Parathyroid adenoma (tissue), 2 donors: Measurements from ENCODE around the gene ABLIM1.
A peak's percentile ranks its signal among the peaks of the same experiment; 100 is the strongest.

Source experiments
- H2AFZ ChIP-seq: fragments of 300-600 bp; sonication (generic); one replicate; pipeline ENCODE4 v1.7.0; 2017; ENCODE audit warnings: antibody characterized with exemption, mild to moderate bottlenecking
- H3K27ac ChIP-seq: fragments of 300-600 bp; sonication (generic); one replicate; pipeline ENCODE4 v1.7.0; 2017
- H3K27me3 ChIP-seq: fragments of 300-600 bp; sonication (generic); one replicate; pipeline ENCODE4 v1.7.0; 2017; ENCODE audit warnings: low read length; ENCODE audit not compliant: control insufficient read depth, insufficient read depth
- H3K36me3 ChIP-seq: fragments of 300-600 bp; sonication (generic); one replicate; pipeline ENCODE4 v1.7.0; 2017; ENCODE audit warnings: low read length; ENCODE audit not compliant: control insufficient read depth, insufficient read depth
- H3K4me1 ChIP-seq: fragments of 300-600 bp; sonication (generic); one replicate; pipeline ENCODE4 v1.7.0; 2017; ENCODE audit warnings: control low read depth
- H3K4me2 ChIP-seq: fragments of 300-600 bp; sonication (generic); one replicate; pipeline ENCODE4 v1.7.0; 2017; ENCODE audit warnings: low read length
- H3K4me3 ChIP-seq: fragments of 300-600 bp; sonication (generic); one replicate; pipeline ENCODE4 v1.7.0; 2017; ENCODE audit warnings: low read depth, low read length
- H3K79me2 ChIP-seq: fragments of 300-600 bp; sonication (generic); one replicate; pipeline ENCODE4 v1.7.0; 2017; ENCODE audit warnings: control low read depth
- H3K9ac ChIP-seq: fragments of 300-600 bp; sonication (generic); one replicate; pipeline ENCODE4 v1.7.0; 2017; ENCODE audit warnings: mild to moderate bottlenecking
- H3K9me3 ChIP-seq: fragments of 300-600 bp; sonication (generic); one replicate; pipeline ENCODE4 v1.7.0; 2017; ENCODE audit warnings: low read length; ENCODE audit not compliant: control insufficient read depth
- TF ChIP-seq, protein P1 (sequence below): fragments of 300-600 bp; sonication (generic); IDR thresholded peaks from one replicate; pipeline ENCODE4 v1.7.0; 2017; ENCODE audit warnings: antibody characterized with exemption, mild to moderate bottlenecking
- donor health status: primary hyperparathyroidism.

The ABLIM1 gene

DNA sequence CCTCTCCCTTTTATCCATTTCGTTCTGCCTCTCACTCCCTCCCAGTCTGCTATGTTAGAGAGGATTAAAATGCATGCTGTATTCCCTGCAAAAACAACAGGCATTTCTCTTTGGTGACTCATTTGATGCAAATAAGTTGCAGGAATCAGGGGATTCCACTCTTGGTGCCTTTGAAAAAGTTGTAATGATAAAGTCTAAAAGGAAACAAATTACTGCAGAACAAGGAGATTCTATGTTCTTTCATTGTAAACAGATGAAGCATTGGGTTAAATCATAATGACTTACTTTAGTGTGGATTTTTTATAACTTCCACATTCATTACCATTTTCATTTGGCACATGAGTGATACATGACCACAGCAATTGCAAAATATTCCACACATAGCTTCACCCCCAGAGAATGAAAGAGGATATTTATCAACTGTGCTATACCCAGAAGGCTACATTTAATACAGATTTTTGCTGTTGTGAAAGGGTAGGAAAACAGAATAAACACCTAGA lies 33.4 kb upstream of the ABLIM1 start:
- Histone ChIP-seq H3K27me3 (no peaks in the 10 kb centered on the region), H3K79me2 (peaks cover 4% of the 10 kb centered on the region)

DNA sequence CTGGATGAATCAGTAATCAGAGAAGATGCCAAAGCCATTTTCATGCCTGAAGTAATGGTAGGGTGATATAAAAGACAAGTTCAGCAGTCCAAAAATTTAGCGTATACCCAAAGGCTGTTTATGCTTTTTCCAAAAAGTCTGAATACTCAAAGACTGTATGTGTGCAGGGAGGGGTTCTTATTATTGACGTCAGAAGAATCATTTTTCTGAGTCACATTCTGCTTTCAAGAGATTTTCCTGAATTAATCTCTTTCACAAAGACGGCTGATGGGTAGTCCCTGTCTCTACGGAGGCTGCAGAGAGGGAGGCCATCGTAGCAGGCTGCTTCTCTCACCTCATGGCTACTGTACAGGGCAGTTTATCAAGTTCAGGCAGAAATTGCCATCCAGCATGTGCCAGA lies 30.7 kb upstream of the ABLIM1 start:
- H3K9ac ChIP-seq = no peak overlapping the region
- TF ChIP-seq, protein P1, sequence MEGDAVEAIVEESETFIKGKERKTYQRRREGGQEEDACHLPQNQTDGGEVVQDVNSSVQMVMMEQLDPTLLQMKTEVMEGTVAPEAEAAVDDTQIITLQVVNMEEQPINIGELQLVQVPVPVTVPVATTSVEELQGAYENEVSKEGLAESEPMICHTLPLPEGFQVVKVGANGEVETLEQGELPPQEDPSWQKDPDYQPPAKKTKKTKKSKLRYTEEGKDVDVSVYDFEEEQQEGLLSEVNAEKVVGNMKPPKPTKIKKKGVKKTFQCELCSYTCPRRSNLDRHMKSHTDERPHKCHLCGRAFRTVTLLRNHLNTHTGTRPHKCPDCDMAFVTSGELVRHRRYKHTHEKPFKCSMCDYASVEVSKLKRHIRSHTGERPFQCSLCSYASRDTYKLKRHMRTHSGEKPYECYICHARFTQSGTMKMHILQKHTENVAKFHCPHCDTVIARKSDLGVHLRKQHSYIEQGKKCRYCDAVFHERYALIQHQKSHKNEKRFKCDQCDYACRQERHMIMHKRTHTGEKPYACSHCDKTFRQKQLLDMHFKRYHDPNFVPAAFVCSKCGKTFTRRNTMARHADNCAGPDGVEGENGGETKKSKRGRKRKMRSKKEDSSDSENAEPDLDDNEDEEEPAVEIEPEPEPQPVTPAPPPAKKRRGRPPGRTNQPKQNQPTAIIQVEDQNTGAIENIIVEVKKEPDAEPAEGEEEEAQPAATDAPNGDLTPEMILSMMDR = no peak
- no peaks in the 10 kb centered on the region for H3K9me3 ChIP-seq
- peaks cover 4% of the 10 kb centered on the region for H3K4me1 ChIP-seq
- H3K4me2 ChIP-seq = no peak overlapping the region
- no peak overlapping the region for H3K4me3 ChIP-seq
- no peaks in the 10 kb centered on the region for H3K36me3 ChIP-seq
- H3K79me2 ChIP-seq = no peaks in the 10 kb centered on the region
- H3K27ac ChIP-seq = no peak overlapping the region
- H3K27me3 ChIP-seq = no peaks in the 10 kb centered on the region
- no peak overlapping the region for H2AFZ ChIP-seq

More for the DNA sequence above, 33.4 kb upstream of the ABLIM1 start:
- Histone ChIP-seq H3K9me3 (no peaks in the 10 kb centered on the region), H3K36me3 (no peaks in the 10 kb centered on the region), H3K4me1 (no peaks in the 10 kb centered on the region), H3K4me3 (no peak overlapping the region), H3K27ac (no peak overlapping the region), H2AFZ (no peak overlapping the region), H3K9ac (no peak overlapping the region), H3K4me2 (no peak overlapping the region)
- TF ChIP-seq, protein P1 = no peak

DNA sequence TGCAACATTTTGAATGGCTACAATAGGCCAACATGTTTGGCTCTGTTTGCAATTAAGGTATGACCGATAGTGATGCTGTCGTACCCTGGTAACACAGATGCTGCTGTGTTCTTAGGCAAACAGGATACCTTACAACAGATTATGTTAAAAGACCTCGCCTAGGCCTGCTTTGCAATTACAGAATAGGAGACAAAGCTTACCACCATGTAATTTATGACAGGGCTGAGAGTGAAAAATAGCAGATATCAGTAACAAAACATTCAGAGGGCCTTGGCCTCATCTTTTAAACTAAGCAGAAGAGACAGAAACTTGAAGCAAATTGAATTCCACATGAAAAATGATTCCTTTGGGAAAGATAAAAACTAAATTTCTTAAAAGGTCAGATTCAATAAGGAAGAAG lies 29.4 kb upstream of the ABLIM1 start:
- Histone ChIP-seq H3K79me2 (no peaks in the 10 kb centered on the region), H3K4me3 (no peak overlapping the region), H3K4me2 (no peak overlapping the region), H3K4me1 (peaks cover 4% of the 10 kb centered on the region), H3K36me3 (no peaks in the 10 kb centered on the region), H2AFZ (no peak overlapping the region), H3K9me3 (no peaks in the 10 kb centered on the region), H3K9ac (no peak overlapping the region), H3K27me3 (no peaks in the 10 kb centered on the region), H3K27ac (no peak overlapping the region)
- TF ChIP-seq, protein P1 = no peak

DNA sequence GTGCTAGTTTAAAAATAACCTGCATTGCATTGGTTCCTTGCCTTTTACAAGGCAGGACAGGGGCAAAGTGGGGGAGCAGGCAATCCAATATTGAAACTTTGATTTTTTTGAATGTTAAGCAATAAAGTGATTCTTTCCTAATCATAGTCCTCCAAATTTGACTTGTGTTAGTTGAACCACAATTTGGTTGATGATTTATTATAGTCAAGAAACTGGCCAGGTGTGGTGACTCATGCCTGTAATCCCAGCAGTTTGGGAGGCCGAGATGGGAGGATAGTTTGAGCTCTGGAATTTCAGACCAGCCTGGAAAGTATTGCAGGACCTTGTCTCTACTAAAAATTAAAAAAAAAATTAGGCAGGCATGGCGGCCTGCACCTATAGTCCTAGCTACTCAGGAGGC lies 27.9 kb upstream of the ABLIM1 start:
- no peak overlapping the region for H3K4me2 ChIP-seq
- H2AFZ ChIP-seq = no peak overlapping the region
- H3K9me3 ChIP-seq = no peaks in the 10 kb centered on the region
- no peak overlapping the region for H3K4me3 ChIP-seq
- H3K27me3 ChIP-seq = no peaks in the 10 kb centered on the region
- no peak overlapping the region for H3K27ac ChIP-seq
- peaks cover 4% of the 10 kb centered on the region for H3K4me1 ChIP-seq
- no peaks in the 10 kb centered on the region for H3K36me3 ChIP-seq
- H3K9ac ChIP-seq = no peak overlapping the region
- TF ChIP-seq, protein P1 = no peak
- no peaks in the 10 kb centered on the region for H3K79me2 ChIP-seq

DNA sequence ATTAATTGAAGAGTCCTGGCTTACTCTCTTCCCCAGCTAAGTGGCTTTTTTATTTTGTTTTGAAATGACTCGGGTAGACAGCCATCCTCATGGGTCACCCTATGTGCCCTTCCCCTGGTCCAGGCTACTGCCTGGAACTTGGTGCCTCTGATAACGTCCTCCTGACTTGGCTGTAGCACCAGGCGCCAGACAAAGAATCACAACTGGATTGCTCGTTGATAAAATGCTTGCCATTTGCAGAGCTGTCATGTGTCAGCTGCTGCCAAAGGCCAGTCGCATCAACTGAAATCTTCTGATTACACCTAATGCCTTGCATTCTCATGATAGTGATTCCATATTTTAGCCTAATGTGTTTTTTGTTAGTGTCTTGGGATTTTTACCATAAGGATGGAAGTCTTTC lies 27.4 kb upstream of the ABLIM1 start:
- Histone ChIP-seq H3K36me3 (no peaks in the 10 kb centered on the region), H3K9me3 (no peaks in the 10 kb centered on the region), H3K4me2 (no peak overlapping the region), H3K4me3 (no peak overlapping the region), H3K79me2 (no peaks in the 10 kb centered on the region), H3K9ac (no peak overlapping the region), H3K27me3 (no peaks in the 10 kb centered on the region), H3K27ac (no peak overlapping the region), H2AFZ (peak overlapping the region; percentile 9), H3K4me1 (peaks cover 4% of the 10 kb centered on the region)
- TF ChIP-seq, protein P1 = no peak
